GM10266 (cell line): ENCODE data around the gene MACF1.
"Not testable (repeated sequence)": the region's sequence is repeated elsewhere in the genome, so short reads cannot be mapped to it uniquely, and the experiment has no call there.

Source experiments
- DNase-seq: peaks from one replicate; pipeline ENCODE4 v3.0.0; 2012; ENCODE audit errors: extremely low spot score
- CTCF ChIP-seq: IDR thresholded peaks from 2 replicates; pipeline ENCODE4 v1.5.1; 2012; ENCODE audit warnings: mild to moderate bottlenecking, low read depth; ENCODE audit not compliant: control insufficient read depth, insufficient read depth; ENCODE audit errors: missing control alignments

Gene MACF1

GRCh38 chr1:39450956-39451606, 246.6 kb downstream of the MACF1 start:
- no peak for TF ChIP-seq CTCF
- no peak for DNase-seq

- no peak for TF ChIP-seq CTCF
- DNase-seq = no peak
These were observed 247.6 kb downstream of the MACF1 start for GRCh38 chr1:39452081-39452480.

GRCh38 chr1:39452540-39452939, 248.0 kb downstream of the MACF1 start:
- TF ChIP-seq CTCF = no peak
- DNase-seq = no peak

GRCh38 chr1:39453603-39454002, 249.1 kb downstream of the MACF1 start:
- TF ChIP-seq CTCF = no peak
- no peak for DNase-seq

- no peak for TF ChIP-seq CTCF
These were observed 254.5 kb downstream of the MACF1 start for GRCh38 chr1:39458991-39459390.

GRCh38 chr1:39462074-39462473, 257.6 kb downstream of the MACF1 start:
- DNase-seq = no peak
- TF ChIP-seq CTCF = no peak

More at GRCh38 chr1:39458991-39459390, 254.5 kb downstream of the MACF1 start:
- no peak for DNase-seq

- TF ChIP-seq CTCF = no peak
- no peak for DNase-seq
These were observed 262.1 kb downstream of the MACF1 start for GRCh38 chr1:39466413-39467107.

- DNase-seq = not testable (repeated sequence)
These were observed 262.7 kb downstream of the MACF1 start for GRCh38 chr1:39467108-39467720.
